Measurements from ENCODE around the gene TMEM63B.

TMEM63B gene

DNA sequence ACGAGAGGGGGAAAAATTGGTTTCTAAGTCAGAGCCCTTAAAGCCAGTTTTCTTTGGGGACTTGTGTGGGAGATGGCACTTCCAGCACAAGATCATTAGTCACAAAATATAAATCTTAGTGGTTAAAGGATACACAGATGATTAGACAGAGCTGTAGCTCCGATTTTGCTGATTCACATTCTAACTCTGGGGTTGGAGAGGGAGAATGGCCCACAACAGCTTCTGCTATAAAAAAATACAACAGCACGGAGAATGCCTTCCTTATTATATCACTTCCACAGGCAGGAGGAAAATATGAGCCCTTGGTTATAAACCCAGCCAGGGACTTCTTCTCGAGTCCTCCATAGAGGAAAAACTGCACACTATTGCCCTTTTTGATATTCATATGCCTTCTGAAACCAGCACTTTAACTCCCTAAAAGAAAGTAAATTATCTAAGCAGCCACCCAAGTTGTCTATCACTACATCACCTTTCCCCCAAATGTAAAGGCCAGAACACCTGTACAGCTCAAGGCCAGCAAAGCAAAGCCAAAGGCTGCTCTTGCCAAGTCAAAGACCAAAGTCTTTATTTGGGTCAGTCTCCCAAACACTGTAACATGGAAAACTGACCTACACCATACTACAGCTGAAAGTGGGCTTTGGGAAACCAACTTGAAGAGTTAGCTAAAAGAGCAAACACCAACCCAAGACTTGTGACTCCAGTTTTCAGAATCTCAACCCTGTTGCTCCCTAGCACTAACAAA is 10.5 kb upstream of the TMEM63B start:
- TF ChIP-seq, protein P1, sequence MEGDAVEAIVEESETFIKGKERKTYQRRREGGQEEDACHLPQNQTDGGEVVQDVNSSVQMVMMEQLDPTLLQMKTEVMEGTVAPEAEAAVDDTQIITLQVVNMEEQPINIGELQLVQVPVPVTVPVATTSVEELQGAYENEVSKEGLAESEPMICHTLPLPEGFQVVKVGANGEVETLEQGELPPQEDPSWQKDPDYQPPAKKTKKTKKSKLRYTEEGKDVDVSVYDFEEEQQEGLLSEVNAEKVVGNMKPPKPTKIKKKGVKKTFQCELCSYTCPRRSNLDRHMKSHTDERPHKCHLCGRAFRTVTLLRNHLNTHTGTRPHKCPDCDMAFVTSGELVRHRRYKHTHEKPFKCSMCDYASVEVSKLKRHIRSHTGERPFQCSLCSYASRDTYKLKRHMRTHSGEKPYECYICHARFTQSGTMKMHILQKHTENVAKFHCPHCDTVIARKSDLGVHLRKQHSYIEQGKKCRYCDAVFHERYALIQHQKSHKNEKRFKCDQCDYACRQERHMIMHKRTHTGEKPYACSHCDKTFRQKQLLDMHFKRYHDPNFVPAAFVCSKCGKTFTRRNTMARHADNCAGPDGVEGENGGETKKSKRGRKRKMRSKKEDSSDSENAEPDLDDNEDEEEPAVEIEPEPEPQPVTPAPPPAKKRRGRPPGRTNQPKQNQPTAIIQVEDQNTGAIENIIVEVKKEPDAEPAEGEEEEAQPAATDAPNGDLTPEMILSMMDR (IDR thresholded peaks at IDR 0.05), result no peak

GRCh38 chr6:44117397-44118128 is 9.8 kb upstream of the TMEM63B start:
- TF ChIP-seq, protein P1 (IDR thresholded peaks at IDR 0.05), result no peak

GRCh38 chr6:44119704-44120262 is 7.6 kb upstream of the TMEM63B start:
- TF ChIP-seq, protein P1 (IDR thresholded peaks at IDR 0.05), result no peak

DNA sequence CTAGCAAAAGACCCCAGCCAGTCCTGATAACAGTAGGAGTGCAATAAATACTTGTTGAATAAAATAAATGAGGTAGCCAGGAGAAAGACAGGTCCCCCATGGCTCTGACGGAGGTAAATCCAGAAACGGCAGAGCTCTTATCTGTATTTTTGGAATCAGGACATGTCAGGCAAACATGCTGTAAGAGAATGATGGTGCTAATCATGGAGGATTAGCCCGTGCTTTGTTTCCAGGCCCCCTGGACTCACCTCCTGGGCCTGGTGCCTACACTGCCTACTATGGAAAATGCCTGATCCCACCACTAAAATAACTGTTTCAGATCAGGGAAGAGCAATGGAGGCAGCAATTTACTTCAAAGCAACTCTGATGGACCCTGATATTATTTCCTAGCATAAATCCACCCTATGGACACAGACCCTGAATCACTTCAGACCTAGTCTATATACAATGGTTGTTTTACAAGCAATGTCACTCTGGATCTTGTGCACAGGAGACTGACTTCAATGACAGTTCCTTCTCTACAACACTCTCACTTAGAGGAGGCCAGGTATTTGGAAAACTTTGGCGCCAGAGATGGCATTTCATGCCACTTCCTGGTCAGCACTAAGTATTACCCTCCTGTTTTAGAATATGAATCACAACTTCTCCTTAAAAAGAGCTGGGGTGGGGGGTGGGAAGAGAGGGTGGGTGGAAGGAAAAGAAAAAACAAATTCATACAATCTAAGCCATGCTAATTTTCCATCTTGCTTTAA is 6.5 kb upstream of the TMEM63B start:
- TF ChIP-seq, protein P1 (IDR thresholded peaks at IDR 0.05), result no peak

DNA sequence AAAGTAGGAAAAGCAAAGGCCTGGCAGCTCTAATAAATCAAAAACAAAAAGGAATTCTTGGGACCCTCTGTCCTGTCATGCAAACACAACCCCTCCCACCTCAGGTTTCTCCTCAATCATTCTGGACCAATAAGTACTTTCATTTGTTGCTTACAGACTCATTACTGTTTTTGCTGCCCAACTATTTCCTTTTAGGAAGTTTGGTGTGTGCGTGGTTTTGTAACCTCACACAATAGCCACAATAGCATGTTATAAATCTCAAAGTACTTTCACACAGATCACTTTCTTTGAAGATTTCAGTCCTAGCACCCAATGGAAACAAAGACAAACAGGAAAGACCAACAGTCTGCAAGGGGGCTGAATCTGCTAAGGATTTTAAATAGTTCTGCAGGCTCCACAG is 4.6 kb upstream of the TMEM63B start:
- TF ChIP-seq, protein P1 (IDR thresholded peaks at IDR 0.05), result no peak

DNA sequence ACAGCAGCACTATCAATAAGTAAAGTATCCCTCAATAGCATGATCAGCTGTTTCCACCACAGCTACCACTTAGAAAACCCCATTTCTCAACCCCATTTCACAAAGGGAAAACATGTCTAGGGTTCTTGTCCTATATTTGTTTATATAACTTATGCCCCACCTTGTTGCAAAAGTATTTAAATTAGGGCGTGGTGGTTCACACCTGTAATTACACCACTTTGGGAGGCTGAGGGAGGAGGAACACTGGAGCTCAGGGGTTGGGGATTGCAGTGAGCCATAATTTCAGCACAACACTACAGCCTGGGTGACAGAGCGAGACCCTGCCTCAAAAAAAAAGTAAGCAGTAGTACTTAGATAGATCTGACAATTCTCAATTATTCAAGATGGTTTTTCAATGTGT is 3.8 kb upstream of the TMEM63B start:
- TF ChIP-seq, protein P1 (IDR thresholded peaks at IDR 0.05), result no peak

Data from LNCAP (cell line).